GM19025 (cell line): ENCODE data around the gene HMG20B.
A peak's percentile ranks its signal among the peaks of the same experiment; 100 is the strongest.

Source experiments
- ATAC-seq: cut with Tn5 transposase; IDR thresholded peaks from one replicate; pipeline ENCODE4 v1.9.1; 2021; ENCODE audit warnings: mild to moderate bottlenecking, low read depth, moderate library complexity; ENCODE audit not compliant: unreplicated experiment

Gene HMG20B

DNA sequence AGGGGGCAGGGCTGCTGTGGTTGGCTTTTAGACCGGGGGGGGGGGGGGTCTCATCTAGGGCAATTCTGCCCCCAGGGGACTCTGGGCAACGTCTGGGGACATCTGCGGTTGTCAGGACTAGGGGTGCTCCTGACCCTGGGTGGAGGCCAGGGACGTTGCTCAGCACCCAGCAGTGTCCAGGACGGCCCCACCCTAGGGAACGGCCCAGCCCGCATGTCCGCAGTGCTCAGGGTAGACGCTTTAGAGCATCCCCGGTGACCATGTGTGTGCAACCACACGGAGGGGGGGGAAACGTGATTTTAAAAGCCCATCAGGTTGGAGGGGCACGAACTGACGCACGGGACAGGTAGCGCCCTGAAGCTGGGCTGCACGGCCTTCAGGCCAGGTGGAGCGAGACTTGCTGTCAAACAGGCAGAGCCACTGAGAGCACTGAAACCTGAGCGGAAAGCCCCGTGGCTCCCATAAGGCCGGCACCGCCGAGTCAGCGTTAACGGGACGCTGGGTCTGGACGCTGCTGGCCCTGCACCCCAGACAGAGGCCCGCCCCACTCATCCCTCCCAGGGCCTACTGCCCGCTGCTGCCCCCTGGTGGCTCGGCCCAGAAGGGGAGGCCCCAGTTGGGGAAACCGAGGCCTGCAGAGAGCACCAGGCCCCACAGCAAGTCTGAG lies 45.5 kb downstream of the HMG20B start:
- no peak for ATAC-seq

DNA sequence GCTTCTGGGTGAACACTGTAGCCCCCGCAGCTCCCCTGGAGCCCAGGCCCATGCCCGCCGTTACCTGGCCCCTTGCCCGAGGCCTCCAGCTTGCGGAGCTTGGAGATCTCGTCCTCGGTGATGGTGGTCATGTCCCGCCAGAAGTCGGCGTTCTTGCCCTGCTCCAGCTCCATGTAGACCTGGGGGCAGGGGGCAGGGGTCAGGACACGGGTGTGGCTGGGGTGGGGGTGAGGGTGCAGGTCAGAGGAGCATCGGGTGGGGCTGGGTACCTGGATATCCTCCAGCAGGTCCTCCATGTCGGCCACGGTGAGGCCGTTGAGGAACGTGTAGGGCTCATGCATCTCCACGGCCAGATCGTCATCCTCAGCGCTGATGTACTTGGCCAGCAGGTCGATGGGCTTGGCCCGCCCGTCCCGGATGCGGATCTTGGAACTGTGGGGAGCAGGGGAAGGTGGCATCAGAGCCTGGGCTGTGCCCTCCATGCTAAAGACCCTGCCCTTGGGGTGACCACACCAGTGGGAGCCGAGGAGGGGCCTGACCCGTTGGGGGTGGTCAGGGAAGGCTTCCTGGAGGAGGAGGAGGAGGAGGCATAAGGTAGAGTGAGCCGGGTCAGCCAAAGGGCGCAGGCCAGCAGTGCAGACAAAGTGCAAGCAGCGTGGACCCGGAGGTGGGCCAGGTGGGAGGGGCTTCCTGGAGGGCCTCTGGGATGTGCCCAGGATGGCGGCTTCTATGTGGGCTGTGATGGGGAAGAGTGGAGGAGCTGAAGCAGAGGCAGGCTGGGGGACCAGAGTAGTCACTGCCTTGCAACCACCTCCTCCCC lies 46.3 kb downstream of the HMG20B start:
- no peak for ATAC-seq

DNA sequence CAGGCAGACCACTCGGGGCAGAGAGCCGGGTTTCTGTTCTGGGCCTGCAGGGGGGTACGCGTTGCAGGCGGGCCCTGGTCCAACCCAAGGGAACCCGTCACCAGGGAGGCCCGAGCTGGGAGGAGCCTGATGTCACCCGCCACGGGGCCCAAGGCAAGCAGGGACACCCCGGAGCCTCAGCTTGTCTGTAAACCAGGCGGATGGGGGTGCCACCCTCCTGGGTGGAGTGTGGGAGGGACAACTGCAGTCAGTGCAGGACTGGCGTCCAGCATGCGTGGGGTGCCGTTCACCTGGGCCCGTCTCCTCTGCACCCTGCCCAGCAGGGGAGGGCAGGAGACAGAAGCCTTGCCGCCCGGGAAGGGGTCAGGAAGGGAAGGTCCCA lies 46.9 kb downstream of the HMG20B start:
- no peak for ATAC-seq

DNA sequence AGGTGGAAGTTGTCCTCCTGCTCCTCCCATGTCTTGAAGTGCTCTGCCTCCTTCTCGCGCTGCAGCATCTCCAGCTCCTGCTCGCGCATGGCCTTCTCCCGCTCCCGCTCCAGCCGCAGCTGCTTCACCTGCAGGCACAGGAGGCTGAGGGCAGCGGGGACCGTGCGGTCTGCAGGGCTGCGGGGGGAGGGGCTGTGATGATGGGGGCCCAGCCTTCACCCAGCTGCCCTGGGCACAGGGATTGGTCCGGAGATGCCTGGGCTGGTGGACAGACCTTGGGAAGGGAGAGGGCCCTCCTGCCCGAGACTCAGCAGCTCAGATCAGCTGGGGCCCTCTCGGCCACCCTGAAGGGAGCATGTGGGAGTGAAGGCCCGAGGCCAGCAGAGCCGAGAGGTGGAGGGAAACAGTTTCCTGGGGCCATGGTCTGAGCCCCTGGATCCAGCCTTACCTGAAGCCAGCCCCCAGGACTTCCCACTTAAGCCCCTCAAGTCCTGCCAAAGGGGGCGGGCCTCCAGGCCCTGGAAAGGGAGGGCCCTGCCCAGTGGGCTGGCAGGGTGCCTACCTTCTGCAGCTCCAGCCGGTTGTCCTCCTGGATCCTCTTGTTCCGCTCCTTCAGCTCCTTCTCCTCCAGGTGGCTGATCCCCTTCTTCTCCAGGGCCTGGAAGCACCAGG lies 47.5 kb downstream of the HMG20B start:
- no peak for ATAC-seq

DNA sequence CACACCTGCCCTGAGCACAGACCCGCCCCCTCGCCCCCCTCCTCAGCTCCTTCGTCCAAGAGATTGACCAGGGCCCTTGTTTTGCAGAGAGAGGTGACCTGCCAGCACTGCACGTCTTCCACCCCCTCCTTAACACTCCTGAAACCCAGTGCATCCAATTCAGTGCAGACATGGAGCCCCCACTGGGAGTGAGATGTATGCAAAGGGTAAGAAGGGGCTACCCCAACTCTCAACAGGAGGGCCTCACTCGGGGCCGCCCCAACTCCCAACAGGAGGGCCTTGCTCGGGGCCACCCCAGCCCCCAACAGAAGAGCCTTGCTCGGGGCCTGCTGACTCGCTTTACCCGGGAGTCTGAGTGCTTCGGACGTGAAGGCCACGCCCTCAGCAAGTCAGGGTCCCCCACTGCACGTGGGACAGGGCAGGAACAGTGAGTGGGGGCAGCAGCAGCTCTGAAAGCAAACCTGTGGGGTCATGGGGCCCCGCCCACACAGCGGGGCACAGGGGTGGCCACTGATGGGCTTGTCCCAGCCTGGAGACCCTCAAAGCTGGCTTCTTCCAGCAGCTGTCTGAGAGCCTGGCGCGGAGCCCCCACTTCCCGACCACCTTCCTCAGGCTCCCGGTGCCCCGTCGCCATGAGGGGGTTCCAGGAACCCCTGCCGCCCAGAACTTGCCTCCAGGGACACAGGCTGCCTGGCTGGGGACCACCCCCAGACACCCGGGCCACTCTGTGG lies 48.2 kb downstream of the HMG20B start:
- ATAC-seq = no peak

DNA sequence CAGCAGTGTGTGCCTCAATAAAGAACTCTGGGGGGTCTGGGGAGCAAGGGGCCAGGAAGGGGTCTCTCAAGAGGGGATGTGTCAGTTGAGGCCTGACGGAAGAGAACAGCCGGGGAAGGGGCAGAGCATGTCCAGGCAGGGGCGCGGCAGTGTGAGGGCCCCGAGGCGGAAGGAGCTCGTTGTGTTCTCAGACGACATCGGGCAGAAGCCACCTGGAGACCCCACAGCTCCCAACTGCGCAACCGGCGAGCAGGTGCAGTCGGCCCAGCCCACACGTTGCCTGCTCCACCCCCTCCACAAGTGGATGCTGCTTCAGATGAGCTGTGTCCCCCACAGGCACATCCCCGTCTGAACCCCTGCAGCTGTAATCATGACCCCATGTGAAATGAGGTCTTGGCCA lies 48.9 kb downstream of the HMG20B start:
- no peak for ATAC-seq

DNA sequence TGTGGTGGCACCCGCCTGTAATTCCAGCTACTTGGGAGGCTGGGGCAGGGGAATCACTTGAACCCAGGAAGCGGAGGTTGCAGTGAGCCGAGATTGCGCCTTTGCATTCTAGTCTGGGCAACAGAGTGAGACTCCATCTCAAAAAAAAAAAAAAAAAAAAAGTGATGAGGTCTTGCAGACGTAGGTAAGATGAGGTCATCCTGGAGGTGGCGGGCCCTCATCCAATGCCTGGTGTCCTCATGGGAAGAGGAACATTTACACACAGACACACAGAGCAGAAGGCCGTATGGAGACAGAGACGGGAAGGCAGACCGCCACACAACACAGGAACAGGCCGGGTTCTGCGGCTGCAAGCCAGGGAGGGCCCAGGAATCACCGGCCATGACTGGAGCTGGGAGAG lies 49.5 kb downstream of the HMG20B start:
- ATAC-seq = no peak

DNA sequence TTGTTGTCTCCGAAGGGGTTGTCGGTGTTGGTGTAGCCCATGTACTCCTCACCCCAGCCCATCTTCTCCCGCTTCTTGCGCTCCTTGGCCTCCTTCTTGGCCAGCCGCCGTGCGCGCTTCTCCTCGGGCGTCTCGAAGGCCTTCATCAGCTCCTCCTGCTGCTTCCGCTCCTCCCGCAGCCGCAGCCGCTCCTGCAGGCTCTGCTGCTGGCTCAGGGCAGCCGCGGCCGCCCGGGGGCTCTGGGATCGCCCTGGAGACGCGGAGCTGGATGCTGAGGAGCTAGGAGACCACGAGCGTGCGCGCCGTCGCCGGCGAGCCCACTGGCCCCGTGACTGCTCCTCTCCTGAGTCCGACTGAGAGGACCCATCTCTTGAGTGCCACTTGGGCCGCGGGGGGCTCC lies 51.0 kb downstream of the HMG20B start:
- ATAC-seq = no peak

DNA sequence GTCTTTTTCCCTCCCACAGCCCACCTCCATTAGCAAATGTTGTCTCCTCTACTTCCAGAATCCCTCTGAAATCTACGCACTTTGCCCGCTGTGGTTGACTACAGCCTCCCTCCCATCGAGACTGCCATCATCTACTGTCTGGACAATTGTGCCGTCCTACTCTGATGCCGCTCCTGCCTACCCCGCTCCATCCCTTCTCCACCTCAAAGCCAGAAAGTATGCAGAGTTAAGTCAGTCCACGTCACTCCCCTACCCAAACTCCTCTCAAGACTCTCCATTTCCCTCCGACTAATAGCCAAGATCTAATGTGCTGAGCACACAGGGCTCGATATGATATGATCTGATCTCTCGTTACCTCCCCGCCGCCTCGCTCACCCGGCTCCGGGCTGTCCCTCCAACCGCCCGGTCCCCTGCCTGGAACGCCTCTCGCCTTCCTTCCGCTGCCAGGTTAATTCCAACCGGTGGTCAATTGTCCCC lies 53.3 kb downstream of the HMG20B start:
- ATAC-seq = no peak

DNA sequence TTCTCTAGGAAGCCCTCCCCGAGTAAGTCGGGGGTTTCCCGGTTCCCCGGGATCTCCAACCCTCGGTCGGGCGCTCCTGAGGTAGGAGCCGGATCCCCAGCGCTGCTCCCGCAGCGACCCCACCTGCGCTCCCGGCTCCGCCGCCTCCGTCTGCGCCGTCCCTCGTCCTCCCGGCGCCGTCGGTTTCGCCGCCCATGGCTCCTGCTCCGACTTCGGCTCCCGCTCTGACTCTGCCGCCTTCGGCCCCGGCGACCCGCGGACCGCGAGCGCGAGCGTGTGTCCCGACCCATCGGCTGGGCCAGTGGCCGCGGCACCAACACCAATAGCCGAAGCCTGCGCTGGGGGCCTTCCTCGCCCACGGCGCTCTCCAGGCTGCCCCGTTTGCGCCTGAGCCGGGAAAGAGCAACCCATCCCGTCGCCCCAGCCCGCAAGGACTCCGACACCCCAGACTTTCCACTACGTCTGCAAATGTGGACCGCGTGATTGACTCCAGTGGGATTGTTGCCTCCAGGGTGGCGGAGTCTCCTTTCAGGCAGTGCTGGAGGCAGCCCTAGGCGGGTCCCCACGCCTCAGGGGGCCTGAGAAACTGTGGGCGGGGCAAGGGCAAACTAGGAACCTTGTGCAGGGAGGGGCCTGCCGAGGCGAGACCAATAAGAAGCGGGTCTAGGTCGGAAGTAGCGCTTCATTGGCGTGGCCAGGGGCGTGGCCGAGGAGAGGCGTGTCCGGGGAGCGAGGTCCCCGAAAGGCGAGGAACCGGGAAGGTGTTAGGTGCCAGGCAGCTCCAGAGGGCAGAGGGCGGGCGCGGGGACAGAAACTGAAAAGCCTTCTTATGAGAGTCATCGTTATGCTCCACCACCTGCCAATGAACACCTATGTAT lies 54.0 kb downstream of the HMG20B start, which contains the start of gene CACTIN:
Gene CACTIN (minus strand): TSS at position 318 of the 878 bp plus-strand sequence. CDS start 28 bp downstream, at position 290.
- peak; percentile 88 for ATAC-seq

DNA sequence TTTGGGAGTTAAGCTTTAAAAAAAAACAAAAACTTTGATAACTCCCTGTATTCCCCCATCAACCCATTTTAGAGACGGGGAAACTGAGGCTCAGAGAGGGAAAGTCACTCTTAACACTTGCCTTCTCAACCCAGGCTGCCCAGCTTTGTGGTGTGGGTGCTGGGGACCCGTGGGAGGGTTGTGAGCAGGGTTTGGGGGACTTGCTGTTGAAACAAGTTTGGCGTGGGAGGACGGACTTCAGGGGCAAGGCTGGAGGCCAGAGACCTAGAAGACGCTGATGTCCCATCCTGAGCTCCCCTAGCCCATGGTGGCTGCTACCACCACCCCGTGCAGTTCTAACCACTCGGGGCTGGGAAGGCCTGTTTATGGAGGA lies 54.6 kb downstream of the HMG20B start:
- no peak for ATAC-seq
